HFF-Myc (cell line): Measurements from ENCODE around the gene WNT6.

ENCODE experiments used
- DNase-seq: peaks from one replicate; pipeline ENCODE4 v3.0.0-alpha.2; 2011; ENCODE audit warnings: low read depth; ENCODE audit errors: extremely low read depth
- H3K4me3 ChIP-seq: replicated peaks from 2 replicates; pipeline ENCODE4 v1.5.1; 2011; ENCODE audit warnings: low read depth, mild to moderate bottlenecking, control low read depth, low read length
- TF ChIP-seq, protein P1 (sequence below): IDR thresholded peaks from 2 replicates; pipeline ENCODE4 v1.5.1; 2012; ENCODE audit warnings: mild to moderate bottlenecking, low read depth, low read length, control low read depth; ENCODE audit errors: missing control alignments

Gene WNT6

GRCh38 chr2:218850796-218851195, 8.8 kb upstream of the WNT6 start:
- no peak overlapping the region for H3K4me3 ChIP-seq
- TF ChIP-seq, protein P1, sequence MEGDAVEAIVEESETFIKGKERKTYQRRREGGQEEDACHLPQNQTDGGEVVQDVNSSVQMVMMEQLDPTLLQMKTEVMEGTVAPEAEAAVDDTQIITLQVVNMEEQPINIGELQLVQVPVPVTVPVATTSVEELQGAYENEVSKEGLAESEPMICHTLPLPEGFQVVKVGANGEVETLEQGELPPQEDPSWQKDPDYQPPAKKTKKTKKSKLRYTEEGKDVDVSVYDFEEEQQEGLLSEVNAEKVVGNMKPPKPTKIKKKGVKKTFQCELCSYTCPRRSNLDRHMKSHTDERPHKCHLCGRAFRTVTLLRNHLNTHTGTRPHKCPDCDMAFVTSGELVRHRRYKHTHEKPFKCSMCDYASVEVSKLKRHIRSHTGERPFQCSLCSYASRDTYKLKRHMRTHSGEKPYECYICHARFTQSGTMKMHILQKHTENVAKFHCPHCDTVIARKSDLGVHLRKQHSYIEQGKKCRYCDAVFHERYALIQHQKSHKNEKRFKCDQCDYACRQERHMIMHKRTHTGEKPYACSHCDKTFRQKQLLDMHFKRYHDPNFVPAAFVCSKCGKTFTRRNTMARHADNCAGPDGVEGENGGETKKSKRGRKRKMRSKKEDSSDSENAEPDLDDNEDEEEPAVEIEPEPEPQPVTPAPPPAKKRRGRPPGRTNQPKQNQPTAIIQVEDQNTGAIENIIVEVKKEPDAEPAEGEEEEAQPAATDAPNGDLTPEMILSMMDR, result no peak
- DNase-seq, result no peak

DNA sequence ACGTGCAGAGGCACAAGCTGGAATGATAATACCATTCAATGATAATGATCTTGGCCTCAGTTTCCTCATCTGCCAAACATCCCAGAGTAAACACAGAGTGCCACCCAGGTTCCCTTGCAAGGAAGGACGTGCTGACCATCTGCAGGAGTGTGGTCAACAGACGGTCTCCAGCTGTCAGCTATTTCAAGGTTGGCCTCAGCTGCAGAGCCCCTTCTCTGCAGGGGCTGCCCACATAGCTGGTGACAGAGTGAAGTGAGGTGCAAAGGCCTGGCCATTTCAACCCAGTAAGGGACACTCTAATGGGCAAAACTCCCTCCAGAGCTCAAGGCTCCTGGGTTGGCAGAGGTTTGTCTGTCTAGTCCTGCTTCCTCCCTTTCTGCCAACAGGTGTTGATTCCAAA, 8.3 kb upstream of the WNT6 start:
- no peak overlapping the region for H3K4me3 ChIP-seq

DNA sequence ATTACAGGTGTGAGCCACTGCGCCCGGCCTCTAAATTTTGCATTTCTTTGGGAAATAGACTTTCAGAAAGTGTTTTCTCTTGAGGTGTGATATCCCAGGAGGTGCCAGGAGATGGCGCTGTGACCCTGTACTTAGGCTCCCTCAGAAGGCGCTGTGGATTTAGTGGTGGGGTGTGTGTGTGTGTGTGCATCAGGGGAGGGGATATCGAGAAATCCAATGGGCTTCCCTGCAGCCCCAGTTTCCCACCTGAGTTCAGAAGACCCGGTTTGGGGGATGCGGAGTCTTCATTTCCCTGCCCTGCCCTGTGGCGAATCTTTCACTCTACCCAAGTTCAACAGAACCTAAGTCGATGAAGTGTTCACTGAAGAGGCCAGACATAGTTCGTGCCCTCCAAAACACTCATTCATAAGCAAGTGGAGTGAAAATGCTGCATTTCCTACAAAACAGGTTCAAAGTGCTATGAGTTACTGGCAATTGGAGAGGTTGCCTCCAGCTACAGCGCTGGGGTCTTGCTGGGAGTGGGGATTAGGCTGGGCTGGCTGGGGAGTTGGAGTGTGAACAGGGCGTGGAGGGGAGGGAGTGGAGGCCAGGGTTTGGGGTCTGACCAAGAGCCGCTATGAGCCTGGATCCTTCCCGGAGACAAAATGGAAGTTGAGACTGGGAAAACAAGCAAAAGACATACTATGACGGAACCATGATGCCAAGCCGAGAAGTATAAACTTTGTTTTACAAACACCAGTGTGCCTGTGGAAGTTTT, 6.5 kb upstream of the WNT6 start:
- TF ChIP-seq, protein P1, result peak; percentile 82
- no peak overlapping the region for H3K4me3 ChIP-seq
- DNase-seq, result no peak

More for the DNA sequence above, 8.3 kb upstream of the WNT6 start:
- no peak for DNase-seq
- TF ChIP-seq, protein P1, result no peak

- TF ChIP-seq, protein P1, result no peak
- no peak for DNase-seq
- no peak overlapping the region for H3K4me3 ChIP-seq
Measured at GRCh38 chr2:218853766-218854165, 5.8 kb upstream of the WNT6 start.

DNA sequence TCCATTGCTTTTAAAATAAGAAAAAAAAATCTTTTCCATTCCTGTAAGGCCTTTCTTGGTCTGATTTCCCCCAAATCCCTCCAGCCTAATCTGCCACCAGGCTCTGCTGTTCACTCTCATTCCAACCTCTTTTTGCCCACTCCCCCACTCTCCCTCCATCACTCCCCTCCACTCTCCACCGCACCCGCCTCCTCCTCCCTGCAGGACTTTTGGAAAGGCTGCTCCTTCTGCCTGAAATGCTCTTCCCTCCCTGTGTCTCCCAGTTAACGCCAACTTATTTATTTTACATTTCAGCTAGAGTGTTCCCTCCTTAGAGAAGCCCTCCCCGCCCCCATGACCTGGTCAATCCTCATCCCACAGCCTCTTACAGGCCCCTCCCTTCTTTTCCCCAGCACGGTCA, 4.7 kb upstream of the WNT6 start:
- TF ChIP-seq, protein P1, result no peak

DNA sequence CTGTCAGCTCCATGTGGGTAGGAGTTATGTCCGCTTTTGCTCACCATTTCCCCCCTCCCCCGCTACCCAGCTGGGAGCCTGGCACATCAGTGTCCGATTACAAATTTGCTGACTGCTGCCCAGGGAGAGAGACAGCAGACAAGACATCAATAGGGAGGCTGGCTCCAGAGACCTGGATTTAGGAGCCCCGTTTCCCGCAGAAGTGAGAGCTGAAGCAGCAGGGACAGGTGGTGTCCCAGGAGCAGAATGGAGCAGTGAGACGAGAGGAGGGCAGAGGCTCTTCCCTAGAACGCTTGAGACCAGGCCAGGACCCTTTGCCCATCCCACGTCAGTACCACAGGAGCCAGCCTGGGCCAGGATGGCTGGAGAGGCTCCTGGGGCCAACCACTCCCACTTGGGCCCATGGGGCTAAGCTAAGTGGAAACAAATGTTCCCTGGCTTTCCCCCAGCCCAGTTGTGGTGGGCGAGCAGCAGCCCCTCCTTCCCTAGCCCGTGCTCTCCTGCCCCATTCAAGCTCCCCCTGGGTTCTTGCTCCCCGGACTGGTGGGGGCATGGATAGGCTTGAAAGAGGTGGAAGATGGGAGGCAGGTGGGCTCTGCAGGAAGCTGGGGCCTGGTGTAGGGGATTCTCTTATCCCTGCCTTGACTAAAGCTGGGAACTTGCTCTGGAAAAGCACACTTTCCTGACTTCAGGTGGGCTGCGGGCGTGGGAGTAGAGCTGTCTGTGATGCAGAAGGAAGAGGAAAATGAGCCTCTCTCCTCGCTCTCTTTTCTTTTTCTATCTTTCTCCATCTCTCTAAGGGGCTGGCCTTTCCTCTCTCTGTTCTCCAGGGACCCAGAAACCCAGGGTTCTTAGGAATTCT, 4.1 kb upstream of the WNT6 start:
- H3K4me3 ChIP-seq, result no peak overlapping the region
- TF ChIP-seq, protein P1, result no peak
- no peak for DNase-seq

More for the DNA sequence above, 4.7 kb upstream of the WNT6 start:
- H3K4me3 ChIP-seq, result no peak overlapping the region
- no peak for DNase-seq
